ENCODE data around the gene GHRH. TPM values are rescaled to one million over a fixed set of nuclear protein-coding genes. Genes with fewer than 3 reads are reported as not detected.

Gene GHRH
- total and polyA plus RNA-seq, 4 donors: not detected

- TF ChIP-seq, protein P1, sequence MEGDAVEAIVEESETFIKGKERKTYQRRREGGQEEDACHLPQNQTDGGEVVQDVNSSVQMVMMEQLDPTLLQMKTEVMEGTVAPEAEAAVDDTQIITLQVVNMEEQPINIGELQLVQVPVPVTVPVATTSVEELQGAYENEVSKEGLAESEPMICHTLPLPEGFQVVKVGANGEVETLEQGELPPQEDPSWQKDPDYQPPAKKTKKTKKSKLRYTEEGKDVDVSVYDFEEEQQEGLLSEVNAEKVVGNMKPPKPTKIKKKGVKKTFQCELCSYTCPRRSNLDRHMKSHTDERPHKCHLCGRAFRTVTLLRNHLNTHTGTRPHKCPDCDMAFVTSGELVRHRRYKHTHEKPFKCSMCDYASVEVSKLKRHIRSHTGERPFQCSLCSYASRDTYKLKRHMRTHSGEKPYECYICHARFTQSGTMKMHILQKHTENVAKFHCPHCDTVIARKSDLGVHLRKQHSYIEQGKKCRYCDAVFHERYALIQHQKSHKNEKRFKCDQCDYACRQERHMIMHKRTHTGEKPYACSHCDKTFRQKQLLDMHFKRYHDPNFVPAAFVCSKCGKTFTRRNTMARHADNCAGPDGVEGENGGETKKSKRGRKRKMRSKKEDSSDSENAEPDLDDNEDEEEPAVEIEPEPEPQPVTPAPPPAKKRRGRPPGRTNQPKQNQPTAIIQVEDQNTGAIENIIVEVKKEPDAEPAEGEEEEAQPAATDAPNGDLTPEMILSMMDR (IDR thresholded peaks at IDR 0.05; ENCODE audit: control extremely low read depth, extremely low read depth): no peak
- 95% methylated on average over 6 of the region's 6 CpGs for WGBS, 2 donors
- no peak for ATAC-seq (ENCODE audit: insufficient read depth, low FRiP score)
- Histone ChIP-seq H3K27ac (ENCODE audit: low read depth in 1 of 2, low read length in 1 of 2) (no peak overlapping the region), H3K4me3 (no peak overlapping the region), H3K9me3 (ENCODE audit: control insufficient read depth in 4 of 4, insufficient read depth in 3 of 4, low read length in 3 of 4) (peaks cover 0 to 9% (median 0%) of the 10 kb centered on the region in 4 donors), H3K4me1 (ENCODE audit: control insufficient read depth in 5 of 5, insufficient read depth in 5 of 5, low read length in 5 of 5) (peaks cover 0 to 11% (median 8%) of the 10 kb centered on the region in 5 donors), H3K36me3 (ENCODE audit: control insufficient read depth in 4 of 4, insufficient read depth in 4 of 4, low read length in 4 of 4) (peaks cover 0 to 12% (median 7%) of the 10 kb centered on the region in 4 donors), H3K9ac (ENCODE audit: insufficient read depth in 1 of 2, low read length in 2 of 2) (no peak overlapping the region), H3K27me3 (ENCODE audit: control insufficient read depth in 3 of 3, insufficient read depth in 3 of 3, low read length in 2 of 3) (no peaks in the 10 kb centered on the region)
- no peak for DNase-seq
Observed at GRCh38 chr20:37291724-37292126, 30.1 kb upstream of the GHRH start.

DNA sequence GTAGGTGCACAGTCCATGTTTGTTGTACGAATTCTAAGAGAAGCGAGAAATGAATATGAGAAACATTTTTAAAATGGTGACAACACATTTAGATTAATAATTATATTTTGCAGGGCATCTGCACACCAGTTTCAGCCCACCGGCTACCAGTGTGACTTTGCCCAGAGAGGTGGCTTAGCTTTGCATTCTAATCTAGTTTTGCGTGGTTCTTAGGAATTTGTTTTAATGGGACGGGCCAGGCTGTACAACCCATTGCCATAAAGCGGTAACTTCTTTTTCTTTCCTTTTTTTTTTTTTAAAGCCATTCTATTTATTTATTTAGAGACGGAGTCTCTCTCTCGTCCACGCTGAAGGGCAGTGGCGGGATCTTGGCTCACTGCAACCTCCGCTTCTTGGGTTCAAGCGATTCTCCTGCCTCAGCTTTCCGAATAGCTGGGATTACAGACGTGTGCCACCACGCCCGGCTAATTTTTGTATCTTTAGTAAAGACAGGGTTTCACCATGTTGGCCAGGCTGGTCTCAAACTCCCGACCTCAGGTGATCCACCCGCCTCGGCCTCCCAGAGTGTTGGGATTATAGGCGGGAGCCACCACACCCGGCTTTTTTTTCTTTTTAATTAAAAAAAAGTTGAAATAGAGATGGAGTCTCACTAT, 28.7 kb upstream of the GHRH start:
- 70 to 73% methylated on average over 21 of the region's 21 CpGs for WGBS, 2 donors
- Histone ChIP-seq H3K27ac (ENCODE audit: low read depth in 1 of 2, low read length in 1 of 2) (peak overlapping the region; percentile 91 to 93), H3K9ac (ENCODE audit: insufficient read depth in 1 of 2, low read length in 2 of 2) (peak overlapping the region; percentile 79 to 96), H3K4me1 (ENCODE audit: control insufficient read depth in 5 of 5, insufficient read depth in 5 of 5, low read length in 5 of 5) (peaks cover 0 to 11% (median 3%) of the 10 kb centered on the region in 5 donors), H3K9me3 (ENCODE audit: control insufficient read depth in 4 of 4, insufficient read depth in 3 of 4, low read length in 3 of 4) (peaks cover 0 to 9% (median 0%) of the 10 kb centered on the region in 4 donors), H3K4me3 (peak overlapping the region; percentile 94), H3K36me3 (ENCODE audit: control insufficient read depth in 4 of 4, insufficient read depth in 4 of 4, low read length in 4 of 4) (peaks cover 0 to 12% (median 7%) of the 10 kb centered on the region in 4 donors), H3K27me3 (ENCODE audit: control insufficient read depth in 3 of 3, insufficient read depth in 3 of 3, low read length in 2 of 3) (no peaks in the 10 kb centered on the region)
- TF ChIP-seq, protein P1 (IDR thresholded peaks at IDR 0.05; ENCODE audit: control extremely low read depth, extremely low read depth): no peak
- DNase-seq (no peak), ATAC-seq (ENCODE audit: insufficient read depth, low FRiP score) (no peak)

- H3K9ac ChIP-seq (ENCODE audit: insufficient read depth in 1 of 2, low read length in 2 of 2): no peak overlapping the region
- WGBS, 2 donors: 65 to 67% methylated on average over 4 of the region's 4 CpGs
- TF ChIP-seq, protein P1 (IDR thresholded peaks at IDR 0.05; ENCODE audit: control extremely low read depth, extremely low read depth): no peak
- H3K36me3 ChIP-seq (ENCODE audit: control insufficient read depth in 4 of 4, insufficient read depth in 4 of 4, low read length in 4 of 4): peaks cover 0 to 6% (median 4%) of the 10 kb centered on the region in 4 donors
- no peak overlapping the region for H3K27ac ChIP-seq (ENCODE audit: low read depth in 1 of 2, low read length in 1 of 2)
- no peak overlapping the region for H3K4me3 ChIP-seq
- no peaks in the 10 kb centered on the region for H3K27me3 ChIP-seq (ENCODE audit: control insufficient read depth in 3 of 3, insufficient read depth in 3 of 3, low read length in 2 of 3)
- H3K9me3 ChIP-seq (ENCODE audit: control insufficient read depth in 4 of 4, insufficient read depth in 3 of 4, low read length in 3 of 4): peaks cover 0 to 2% (median 0%) of the 10 kb centered on the region in 4 donors
- H3K4me1 ChIP-seq (ENCODE audit: control insufficient read depth in 5 of 5, insufficient read depth in 5 of 5, low read length in 5 of 5): peaks cover 0 to 11% (median 0%) of the 10 kb centered on the region in 5 donors
- no peak for ATAC-seq (ENCODE audit: insufficient read depth, low FRiP score)
- DNase-seq: no peak
Observed at GRCh38 chr20:37288091-37288490, 26.5 kb upstream of the GHRH start.

Measured in lung (tissue), 12 donors.